Neural progenitor cell (in vitro differentiated cells): ENCODE results near the gene RNF125.

Experiments used
- EZH2 ChIP-seq: fragments of 200-600 bp; sonication (generic); IDR thresholded peaks from 2 replicates; pipeline ENCODE4 v1.6.1; 2017; ENCODE audit warnings: antibody characterized with exemption, mild to moderate bottlenecking, moderate library complexity
- EZH2phosphoT487 ChIP-seq: fragments of 200-600 bp; sonication (generic); IDR thresholded peaks from 2 replicates; pipeline ENCODE4 v1.6.1; 2017; ENCODE audit warnings: antibody characterized with exemption
- TF ChIP-seq, protein P1 (sequence below): fragments of 200-600 bp; sonication (generic); IDR thresholded peaks from 2 replicates; pipeline ENCODE4 v1.5.1; 2017; ENCODE audit warnings: antibody characterized with exemption, mild to moderate bottlenecking

DNA sequence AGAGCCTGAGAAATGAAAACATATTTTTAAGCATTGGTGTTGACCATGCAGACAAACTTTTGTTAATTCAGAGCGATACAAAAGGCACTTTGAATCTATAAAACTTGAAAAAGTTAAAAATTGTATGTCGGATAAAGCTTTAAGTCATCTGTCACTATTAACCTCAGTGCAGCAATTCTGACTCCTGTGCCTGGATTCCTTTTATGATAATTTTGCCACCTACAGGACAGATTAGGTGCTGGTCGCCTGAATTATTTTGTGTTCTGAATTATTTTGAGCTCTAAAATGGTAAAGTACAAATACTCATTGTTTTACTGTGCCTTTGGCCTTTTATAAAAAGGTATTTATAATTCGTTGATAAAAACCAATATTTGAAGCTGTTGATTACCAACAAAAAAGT is 53.7 kb downstream of the RNF125 start:
- TF ChIP-seq EZH2 (no peak), EZH2phosphoT487 (no peak)
- TF ChIP-seq, protein P1, sequence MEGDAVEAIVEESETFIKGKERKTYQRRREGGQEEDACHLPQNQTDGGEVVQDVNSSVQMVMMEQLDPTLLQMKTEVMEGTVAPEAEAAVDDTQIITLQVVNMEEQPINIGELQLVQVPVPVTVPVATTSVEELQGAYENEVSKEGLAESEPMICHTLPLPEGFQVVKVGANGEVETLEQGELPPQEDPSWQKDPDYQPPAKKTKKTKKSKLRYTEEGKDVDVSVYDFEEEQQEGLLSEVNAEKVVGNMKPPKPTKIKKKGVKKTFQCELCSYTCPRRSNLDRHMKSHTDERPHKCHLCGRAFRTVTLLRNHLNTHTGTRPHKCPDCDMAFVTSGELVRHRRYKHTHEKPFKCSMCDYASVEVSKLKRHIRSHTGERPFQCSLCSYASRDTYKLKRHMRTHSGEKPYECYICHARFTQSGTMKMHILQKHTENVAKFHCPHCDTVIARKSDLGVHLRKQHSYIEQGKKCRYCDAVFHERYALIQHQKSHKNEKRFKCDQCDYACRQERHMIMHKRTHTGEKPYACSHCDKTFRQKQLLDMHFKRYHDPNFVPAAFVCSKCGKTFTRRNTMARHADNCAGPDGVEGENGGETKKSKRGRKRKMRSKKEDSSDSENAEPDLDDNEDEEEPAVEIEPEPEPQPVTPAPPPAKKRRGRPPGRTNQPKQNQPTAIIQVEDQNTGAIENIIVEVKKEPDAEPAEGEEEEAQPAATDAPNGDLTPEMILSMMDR = peak; percentile 36
